GM12878 (cell line): Measurements from ENCODE around the gene SLC25A30. TPM values are rescaled to one million over a fixed set of nuclear protein-coding genes. Genes with fewer than 3 reads are reported as not detected.

ENCODE experiments used
- ATAC-seq: fragments of 200-7000 bp; cut with Tn5 transposase; 3 replicates; pipeline ENCODE4 v1.9.1; 2020; ENCODE audit warnings: mild to moderate bottlenecking, moderate library complexity
- BruUV-seq: library from RNA; stranded (reverse); fragments of 400-500 nt; replicated peaks from 2 replicates; lab custom pipeline; 2021; lab: Mats Ljungman, UMichigan
- CTCF ChIA-PET: fragments of 300-600 bp; sonication (Branson Sonifier 250); formaldehyde crosslinking; extraction: SDS; loops from one replicate; lab custom pipeline; 2021; ENCODE audit warnings: inconsistent platforms; lab: Yijun Ruan, JAX
- POLR2A ChIA-PET: fragments of 350-600 bp; formaldehyde crosslinking; extraction: SDS; loops from one replicate; lab custom pipeline; 2021; ENCODE audit warnings: inconsistent platforms; lab: Charles Lee
- RAD21 ChIA-PET: fragments of 300-600 bp; sonication (Branson Sonifier 250); formaldehyde crosslinking; loops from one replicate; lab custom pipeline; 2023; ENCODE audit warnings: antibody characterized with exemption; ENCODE audit not compliant: unreplicated experiment; lab: Charles Lee
- SMC1A ChIA-PET: fragments of 300-600 bp; sonication (Branson Sonifier 250); formaldehyde crosslinking; loops from one replicate; lab custom pipeline; 2023; ENCODE audit not compliant: unreplicated experiment, uncharacterized antibody; lab: Charles Lee
- DNase-seq: peaks from one replicate; pipeline ENCODE4 v3.0.0-alpha.2; 2011; ENCODE audit warnings: low read depth, low spot score
- FAIRE-seq: peaks from 3 replicates; lab custom pipeline; 2011; peaks lifted over from hg19 to GRCh38; lab: Jason Lieb, UNC
- H2AFZ ChIP-seq: 2 replicates; pipeline ENCODE4 v1.6.0; 2011; ENCODE audit warnings: low read depth, low read length, control low read depth; ENCODE audit not compliant: control insufficient read depth
- H3K27ac ChIP-seq: 2 replicates; pipeline ENCODE4 v1.5.1; 2011; ENCODE audit warnings: control low read depth; ENCODE audit not compliant: control insufficient read depth, insufficient read depth
- H3K27me3 ChIP-seq, 2 experiments: replicated peaks in 1 of 2; 2 replicates each; pipeline versions ENCODE4 v1.6.0 to v1.6.1; 2011; ENCODE audit warnings: low read length in 1 of 2; ENCODE audit not compliant: control insufficient read depth in 2 of 2, insufficient read depth in 2 of 2
- H3K36me3 ChIP-seq, 2 experiments: 2 replicates each; pipeline ENCODE4 v1.5.1; 2011; ENCODE audit warnings: low read length in 1 of 2; ENCODE audit not compliant: control insufficient read depth in 2 of 2, insufficient read depth in 2 of 2
- H3K4me1 ChIP-seq: 2 replicates; pipeline ENCODE4 v1.6.1; 2011; ENCODE audit warnings: mild to moderate bottlenecking, low read length, moderate library complexity, mixed read lengths; ENCODE audit not compliant: control insufficient read depth, insufficient read depth
- H3K4me2 ChIP-seq: 2 replicates; pipeline ENCODE4 v1.6.0; 2011; ENCODE audit warnings: control low read depth; ENCODE audit not compliant: control insufficient read depth, insufficient read depth
- H3K4me3 ChIP-seq: fragments of 200-600 bp; sonication (generic); 2 replicates; pipeline ENCODE4 v1.5.1; 2016
- H3K79me2 ChIP-seq: 2 replicates; pipeline ENCODE4 v1.6.0; 2011; ENCODE audit warnings: low read length; ENCODE audit not compliant: control insufficient read depth, insufficient read depth
- H3K9ac ChIP-seq: 2 replicates; pipeline ENCODE4 v1.8.0; 2011; ENCODE audit warnings: low read length, control low read depth, mixed read lengths; ENCODE audit not compliant: control insufficient read depth, insufficient read depth
- H3K9me3 ChIP-seq: replicated peaks from 3 replicates; pipeline ENCODE4 v1.5.1; 2011; ENCODE audit warnings: mild to moderate bottlenecking, low read length; ENCODE audit not compliant: control insufficient read depth, insufficient read depth
- H4K20me1 ChIP-seq: 2 replicates; pipeline ENCODE4 v1.6.0; 2011; ENCODE audit not compliant: control insufficient read depth, insufficient read depth
- ASH2L ChIP-seq: fragments of 300-600, 200-600 bp; sonication (generic); IDR thresholded peaks from 2 replicates; pipeline ENCODE4 v1.6.1; 2017; ENCODE audit warnings: low read depth, mild to moderate bottlenecking, borderline replicate concordance
- BACH1 ChIP-seq: fragments of 450-650 bp; IDR thresholded peaks from 2 replicates; pipeline ENCODE4 v1.6.1; 2017; ENCODE audit warnings: mild to moderate bottlenecking, borderline replicate concordance
- EED ChIP-seq: sonication (generic); IDR thresholded peaks from 2 replicates; pipeline ENCODE4 v1.6.1; 2016; ENCODE audit warnings: antibody characterized with exemption, low read depth
- FOXM1 ChIP-seq: IDR thresholded peaks from 2 replicates; pipeline ENCODE4 v1.6.1; 2012; ENCODE audit warnings: low read depth, mild to moderate bottlenecking, inconsistent platforms, low read length, moderate library complexity
- HDAC6 ChIP-seq: fragments of 200-600 bp; sonication (generic); IDR thresholded peaks from one replicate; pipeline ENCODE4 v1.8.0; 2017; ENCODE audit warnings: antibody characterized with exemption; ENCODE audit not compliant: unreplicated experiment
- IKZF1 ChIP-seq: fragments of 450-650 bp; conservative IDR thresholded peaks from 2 replicates; pipeline ENCODE4 v1.6.1; 2017; ENCODE audit warnings: antibody characterized with exemption, mild to moderate bottlenecking
- IRF4 ChIP-seq: IDR thresholded peaks from 2 replicates; pipeline ENCODE4 v1.6.1; 2011; ENCODE audit warnings: low read depth, low read length
- MTA2 ChIP-seq: fragments of 450-650 bp; IDR thresholded peaks from 2 replicates; pipeline ENCODE4 v1.6.1; 2016; ENCODE audit warnings: low read depth, mild to moderate bottlenecking, moderate library complexity
- NBN ChIP-seq: fragments of 450-650 bp; IDR thresholded peaks from 2 replicates; pipeline ENCODE4 v1.6.1; 2016
- POLR2AphosphoS2 ChIP-seq: IDR thresholded peaks from 2 replicates; pipeline ENCODE4 v1.6.1; 2011; ENCODE audit warnings: low read depth, mild to moderate bottlenecking, low read length, improper control_type of control experiment, moderate library complexity
- POU2F2 ChIP-seq: IDR thresholded peaks from 3 replicates; pipeline ENCODE4 v1.6.1; 2011; ENCODE audit warnings: low read depth, mild to moderate bottlenecking, low read length, borderline replicate concordance
- RCOR1 ChIP-seq: conservative IDR thresholded peaks from 2 replicates; pipeline ENCODE4 v1.6.1; 2012; ENCODE audit warnings: low read depth, low read length, improper control_type of control experiment
- WRNIP1 ChIP-seq: IDR thresholded peaks from 2 replicates; pipeline ENCODE4 v1.6.1; 2011; ENCODE audit warnings: low read depth, low read length, improper control_type of control experiment, borderline replicate concordance
- ZNF207 ChIP-seq: fragments of 450-650 bp; IDR thresholded peaks from 2 replicates; pipeline ENCODE4 v1.6.1; 2014; ENCODE audit warnings: antibody characterized with exemption, mild to moderate bottlenecking, borderline replicate concordance
- WGBS: methylation state at CpG from one replicate; pipeline ENCODE4 v1.1.6; 2016; ENCODE audit warnings: low lambda C conversion rate; ENCODE audit not compliant: insufficient replicate concordance, insufficient coverage; ENCODE audit errors: missing lambda C conversion rate; 5-methylcytosine and 5-hydroxymethylcytosine counted together
- in situ Hi-C: fragments of 300-500 bp; cut with MboI; formaldehyde crosslinking; loops from 9 replicates; pipeline ENCODE4 v1.14.3; 2018; ENCODE audit warnings: mixed read lengths
- intact Hi-C: fragments of 100-400 bp; cut with micrococcal nuclease; formaldehyde crosslinking; loops from one replicate; pipeline ENCODE4 v1.14.2; 2022; ENCODE audit not compliant: unreplicated experiment
- polyA plus RNA-seq, 11 experiments: library from polyadenylated mRNA; depleted of rRNA in 4 of 11; unstranded in 6 of 11; stranded (reverse) in 5 of 11; fragments of >200 nt; fragmentation: Nextera tagmentation in 4 of 11; fragmentation: Illumina TruSeq in 1 of 11; extraction: Ambion mirVana in 4 of 11; extraction: Trizol in 1 of 11; gene quantifications; 1 replicate in 1 of 11; 2 replicates in 10 of 11; pipeline versions ENCODE4 v1.2.1 to v1.2.3, GENCODE V29; 2011 to 2016; ENCODE audit warnings: inconsistent platforms in 2 of 11, missing spikeins in 2 of 11, low read depth in 1 of 11
- total RNA-seq, 4 experiments: library from RNA; depleted of rRNA in 3 of 4; stranded (reverse); fragments of >200 nt in 3 of 4; fragmentation: Illumina TruSeq in 1 of 4; extraction: Trizol in 1 of 4; gene quantifications; 2 replicates each; pipeline versions ENCODE4 v1.2.1 to v1.2.3, GENCODE V29; 2013 to 2021
- TF ChIP-seq, protein P1 (sequence below): fragments of 450-650 bp; IDR thresholded peaks from 2 replicates; pipeline ENCODE4 v1.6.1; 2017; ENCODE audit warnings: low read depth, mild to moderate bottlenecking, moderate library complexity

The SLC25A30 gene
- total and polyA plus RNA-seq, 10 of the 15 experiments (the other 5 are each of a cell fraction or from before 2014, with no cell fraction given): 2.4 to 18.0 (median 8.9) TPM

DNA sequence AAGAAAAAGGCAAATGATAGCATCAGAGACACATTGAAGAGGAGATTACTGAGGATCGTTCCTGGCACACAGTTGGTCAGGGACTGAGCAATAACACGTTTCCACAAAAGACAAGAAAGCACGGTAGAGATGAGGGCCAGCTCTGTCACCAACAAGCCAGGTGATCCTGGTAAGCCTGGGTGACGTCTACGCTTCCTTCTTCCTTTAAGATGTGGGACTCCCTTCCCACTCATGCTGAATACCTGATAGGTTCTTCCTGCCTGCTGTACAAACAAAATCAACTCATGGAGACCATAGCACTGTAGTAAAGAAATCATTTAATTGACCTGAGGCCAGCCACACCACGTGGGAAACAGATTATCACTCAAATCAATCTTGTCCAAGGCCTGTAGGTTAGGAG is 26.9 kb upstream of the SLC25A30 start:
- Histone ChIP-seq H4K20me1 (no peaks in the 10 kb centered on the region), H3K36me3 (no peaks in the 10 kb centered on the region), H3K4me1 (peaks cover 16% of the 10 kb centered on the region), H3K9me3 (no peaks in the 10 kb centered on the region), H3K27ac (no peak overlapping the region), H3K79me2 (no peaks in the 10 kb centered on the region), H3K4me2 (no peak overlapping the region), H3K27me3 (peaks cover 0 to 2% of the 10 kb centered on the region in 2 experiments; a peak in 1 of 4 replicates), H3K9ac (no peak overlapping the region), H2AFZ (no peak overlapping the region), H3K4me3 (no peak overlapping the region)
- ATAC-seq: no peak
- BruUV-seq: no TSS peak
- 62% methylated on average over 6 of the region's 6 CpGs for WGBS
- ChIA-PET POLR2A (no interaction called here), RAD21 (no interaction called here), SMC1A (no interaction called here), CTCF (no interaction called here)
- no peak for TF ChIP-seq EED
- no peak for FAIRE-seq
- intact Hi-C loops (no loop called here), in situ Hi-C loops (no loop called here)
- DNase-seq: no peak

DNA sequence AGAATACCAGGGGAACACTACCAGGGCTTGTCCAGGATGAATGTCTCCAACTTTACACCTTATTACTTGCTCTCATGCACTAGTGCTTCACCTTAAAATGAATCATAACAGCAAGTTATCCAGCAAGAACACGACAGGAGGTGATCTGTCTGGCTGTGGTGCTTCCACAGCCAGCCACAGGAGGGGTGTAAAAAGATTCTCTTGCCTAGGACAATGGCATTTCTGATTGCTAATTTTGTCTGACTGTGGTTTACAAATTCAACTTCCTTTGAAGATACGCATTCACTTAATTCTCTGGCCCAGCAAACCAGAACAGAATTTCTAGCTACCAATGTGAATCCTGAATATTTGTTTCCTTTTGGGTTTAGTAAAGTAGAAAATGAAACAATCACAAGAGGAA is 23.5 kb upstream of the SLC25A30 start:
- Histone ChIP-seq H3K9me3 (no peaks in the 10 kb centered on the region), H3K27ac (0 out of 2 replicates have a peak overlapping the region, but pooled peaks have one; percentile 23), H3K27me3 (no peaks in the 10 kb centered on the region), H3K79me2 (no peaks in the 10 kb centered on the region), H3K9ac (no peak overlapping the region), H3K4me3 (peak overlapping the region; percentile 26; the same call in 1 of the 2 replicates), H2AFZ (peak overlapping the region; percentile 48), H3K4me1 (peaks cover 16% of the 10 kb centered on the region), H4K20me1 (no peaks in the 10 kb centered on the region), H3K4me2 (peak overlapping the region; percentile 63), H3K36me3 (no peaks in the 10 kb centered on the region)
- in situ Hi-C loops (no loop called here), intact Hi-C loops (loop anchor here (2.0 kb wide), 1 partner anchor 23 kb away; the partner anchor contains the start of gene COG3)
- no TSS peak for BruUV-seq
- FAIRE-seq: peak; percentile 84
- RAD21 ChIA-PET: no interaction called here
- CTCF ChIA-PET: interaction anchor here (0.7 to 1.3 kb wide), 2 partner anchors 14 to 47 kb away, joined by 3 to 5 read pairs; no protein-coding TSS in a partner anchor
- POLR2A ChIA-PET: interaction anchor here (1.0 kb wide), 1 partner anchor 25 kb away, joined by 3 read pairs; no protein-coding TSS in a partner anchor
- peak; percentile 94 for ATAC-seq
- SMC1A ChIA-PET: interaction anchor here (1.4 kb wide), 1 partner anchor 26 kb away, joined by 3 read pairs; no protein-coding TSS in a partner anchor
- WGBS: 0% methylated on average over 2 of the region's 2 CpGs
- DNase-seq: peak; percentile 60
- TF ChIP-seq ASH2L (no peak), MTA2 (0 out of 2 replicates have a peak, but pooled peaks have one; percentile 20), FOXM1 (no peak), ZNF207 (no peak), WRNIP1 (no peak), HDAC6 (no peak), BACH1 (no peak), POU2F2 (0 out of 3 replicates have a peak, but pooled peaks have one; percentile 22), RCOR1 (no peak), POLR2AphosphoS2 (no peak), IRF4 (peak; percentile 30; the same call in 1 of the 2 replicates), IKZF1 (peak; percentile 30; the same call in 1 of the 2 replicates), NBN (0 out of 2 replicates have a peak, but pooled peaks have one; percentile 33)
- TF ChIP-seq, protein P1, sequence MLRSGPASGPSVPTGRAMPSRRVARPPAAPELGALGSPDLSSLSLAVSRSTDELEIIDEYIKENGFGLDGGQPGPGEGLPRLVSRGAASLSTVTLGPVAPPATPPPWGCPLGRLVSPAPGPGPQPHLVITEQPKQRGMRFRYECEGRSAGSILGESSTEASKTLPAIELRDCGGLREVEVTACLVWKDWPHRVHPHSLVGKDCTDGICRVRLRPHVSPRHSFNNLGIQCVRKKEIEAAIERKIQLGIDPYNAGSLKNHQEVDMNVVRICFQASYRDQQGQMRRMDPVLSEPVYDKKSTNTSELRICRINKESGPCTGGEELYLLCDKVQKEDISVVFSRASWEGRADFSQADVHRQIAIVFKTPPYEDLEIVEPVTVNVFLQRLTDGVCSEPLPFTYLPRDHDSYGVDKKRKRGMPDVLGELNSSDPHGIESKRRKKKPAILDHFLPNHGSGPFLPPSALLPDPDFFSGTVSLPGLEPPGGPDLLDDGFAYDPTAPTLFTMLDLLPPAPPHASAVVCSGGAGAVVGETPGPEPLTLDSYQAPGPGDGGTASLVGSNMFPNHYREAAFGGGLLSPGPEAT: 0 out of 2 replicates have a peak, but pooled peaks have one; percentile 27
